Measurements from ENCODE around the gene CATSPERD. TPM values are rescaled to one million over a fixed set of nuclear protein-coding genes. Genes with fewer than 3 reads are reported as not detected.

The CATSPERD gene
- not detected in 2 replicates for total RNA-seq

GRCh38 chr19:5719961-5720790 lies at the start of gene CATSPERD, which contains the start of gene LONP1:
Gene CATSPERD, plus strand, starts transcription at chr19:5720637. Its CDS starts 101 bp downstream, at chr19:5720738.
Gene LONP1, minus strand, starts transcription at chr19:5720146. Its CDS starts 14 bp downstream, at chr19:5720132.

GRCh38 chr19:5680437-5681368 lies 39.7 kb upstream of the CATSPERD start, which contains the start of the genes HSD11B1L and MICOS13:
Gene HSD11B1L, plus strand, starts transcription at chr19:5681027. Its CDS starts 3,806 bp downstream, at chr19:5684833.
Gene MICOS13, minus strand, starts transcription at chr19:5680516. Its CDS starts 30 bp downstream, at chr19:5680486.

GRCh38 chr19:5690125-5690954 lies 30.1 kb upstream of the CATSPERD start, which contains the start of gene RPL36:
Gene RPL36, plus strand, starts transcription at chr19:5690295. Its CDS starts 213 bp downstream, at chr19:5690508.

GRCh38 chr19:5784581-5785147 lies 64.2 kb downstream of the CATSPERD start, which contains the start of gene PRR22:
Gene PRR22, minus strand, starts transcription at chr19:5784746. Its CDS starts 86 bp downstream, at chr19:5784660.

GRCh38 chr19:5790559-5791520 lies 70.4 kb downstream of the CATSPERD start, which contains the start of gene DUS3L:
Gene DUS3L, minus strand, starts transcription at chr19:5791163. Its CDS starts 22 bp downstream, at chr19:5791141.

GRCh38 chr19:5804516-5805461 lies 84.4 kb downstream of the CATSPERD start, which contains the start of gene NRTN:
Gene NRTN, plus strand, starts transcription at chr19:5805067. Its CDS starts 19,099 bp downstream, at chr19:5824166.

Other genes with a start within 250 kb of the CATSPERD start
- 14.8 and 16.9 TPM in 2 replicates for gene TINCR, start 152.7 kb upstream of the CATSPERD start, total RNA-seq
- gene SAFB2, start 97.9 kb upstream of the CATSPERD start, total RNA-seq: 12.6 and 18.3 TPM in 2 replicates
- gene SAFB, start 97.6 kb upstream of the CATSPERD start, total RNA-seq: 41.0 and 65.4 TPM in 2 replicates
- gene MICOS13, start 40.1 kb upstream of the CATSPERD start, total RNA-seq: 65.2 and 74.3 TPM in 2 replicates
- gene HSD11B1L, start 39.6 kb upstream of the CATSPERD start, total RNA-seq: 12.4 and 13.4 TPM in 2 replicates
- gene RPL36, start 30.3 kb upstream of the CATSPERD start, total RNA-seq: 1,285 and 1,355 TPM in 2 replicates
- gene LONP1, start 491 bp upstream of the CATSPERD start, total RNA-seq: 91.7 and 149 TPM in 2 replicates
- 0.21 and 0.46 TPM in 2 replicates for gene PRR22, start 64.1 kb downstream of the CATSPERD start, total RNA-seq
- gene DUS3L, start 70.5 kb downstream of the CATSPERD start, total RNA-seq: 21.9 and 24.6 TPM in 2 replicates
- gene NRTN, start 84.4 kb downstream of the CATSPERD start, total RNA-seq: 0.23 TPM in 1 of 2 replicates, not detected in the other
- gene FUT6, start 119.1 kb downstream of the CATSPERD start, total RNA-seq: 0.19 and 0.21 TPM in 2 replicates
- gene FUT3, start 130.8 kb downstream of the CATSPERD start, total RNA-seq: 12.6 and 15.4 TPM in 2 replicates
- not detected in 2 replicates for gene FUT5, start 149.9 kb downstream of the CATSPERD start, total RNA-seq
- 257 and 322 TPM in 2 replicates for gene NDUFA11, start 183.2 kb downstream of the CATSPERD start, total RNA-seq
- gene VMAC, start 184.2 kb downstream of the CATSPERD start, total RNA-seq: 1.7 and 2.5 TPM in 2 replicates
- gene CAPS, start 193.6 kb downstream of the CATSPERD start, total RNA-seq: 7.0 and 12.6 TPM in 2 replicates